Gastrocnemius medialis (tissue), 4 donors: ENCODE data around the gene UGT1A10. TPM values are rescaled to one million over a fixed set of nuclear protein-coding genes. Genes with fewer than 3 reads are reported as not detected.

Source experiments
- ATAC-seq, 2 donors: fragments of 150-250 bp; one replicate each; pipeline ENCODE4 v1.9.1; 2016
- DNase-seq, 2 donors: peaks; one replicate each; pipeline ENCODE4 v3.0.0-alpha.2; 2019
- H3K27ac ChIP-seq, 4 donors: fragments of 200-600 bp; sonication (generic); 1 replicate in 1 of 4; 2 replicates in 3 of 4; pipeline ENCODE4 v1.5.1; 2016 to 2018; ENCODE audit warnings: mild to moderate bottlenecking in 2 of 4, moderate library complexity in 1 of 4
- H3K27me3 ChIP-seq, 3 donors: fragments of 200-600 bp; sonication (generic) in 2 of 3; 1 replicate in 1 of 3; 2 replicates in 2 of 3; pipeline versions ENCODE4 v1.5.1 to v1.6.0; 2016 to 2019; ENCODE audit warnings: mild to moderate bottlenecking in 1 of 3, moderate library complexity in 1 of 3
- H3K36me3 ChIP-seq, 2 donors: fragments of 200-600 bp; sonication (generic) in 1 of 2; one replicate each; pipeline ENCODE4 v1.5.1; 2017 to 2018
- H3K4me1 ChIP-seq, 2 donors: fragments of 200-600 bp; sonication (generic) in 1 of 2; one replicate each; pipeline ENCODE4 v1.5.1; 2016 to 2017; ENCODE audit warnings: mild to moderate bottlenecking in 2 of 2
- H3K4me3 ChIP-seq, 4 donors: fragments of 200-600 bp; sonication (generic) in 3 of 4; 1 replicate in 1 of 4; 2 replicates in 3 of 4; pipeline ENCODE4 v1.5.1; 2016 to 2019; ENCODE audit warnings: mild to moderate bottlenecking in 2 of 4
- H3K9me3 ChIP-seq, 3 donors: fragments of 200-600 bp; sonication (generic) in 2 of 3; 1 replicate in 1 of 3; 2 replicates in 2 of 3; pipeline ENCODE4 v1.5.1; 2016 to 2019
- CTCF ChIP-seq, 5 experiments: fragments of 450-650 bp in 3 of 5; fragments of 200-600 bp in 2 of 5; sonication (generic) in 2 of 5; IDR thresholded peaks in 4 of 5; conservative IDR thresholded peaks in 1 of 5; 1 replicate in 4 of 5; 2 replicates in 1 of 5; pipeline ENCODE4 v1.5.1; 2016 to 2019; ENCODE audit warnings: antibody characterized with exemption in 5 of 5, mild to moderate bottlenecking in 3 of 5, moderate library complexity in 3 of 5
- POLR2A ChIP-seq, 2 donors: fragments of 450-650 bp; IDR thresholded peaks; one replicate each; pipeline ENCODE4 v1.6.1; 2017; ENCODE audit warnings: antibody characterized with exemption in 2 of 2, mild to moderate bottlenecking in 2 of 2, moderate library complexity in 2 of 2
- in situ Hi-C, 4 donors: fragments of 200-750 bp; cut with MboI; loops; one replicate each; pipeline versions ENCODE4 v1.15.0 to v1.8.0; 2017; ENCODE audit warnings: low sequenced_read_pairs in 4 of 4
- intact Hi-C: fragments of 100-400 bp; cut with DNase I; formaldehyde crosslinking; loops from one replicate; pipeline ENCODE4 v1.15.1; 2023; ENCODE audit warnings: low total_unique reads
- total RNA-seq, 4 donors: library from RNA; depleted of rRNA; stranded (reverse); fragments of >200 nt; gene quantifications; one replicate each; pipeline versions ENCODE4 v1.1.0 to v1.2.3, GENCODE V29; 2016

UGT1A10 gene
- total RNA-seq, 4 donors from 2014 or later: 0.12 TPM; not detected in 3

GRCh38 chr2:233791151-233791882 lies 155.1 kb downstream of the UGT1A10 start:
- in situ Hi-C loops: no loop called here
- no peak for ATAC-seq

GRCh38 chr2:233791883-233792329 lies 155.7 kb downstream of the UGT1A10 start:
- no peak for TF ChIP-seq POLR2A (IDR thresholded peaks at IDR 0.05)
- no peak for TF ChIP-seq CTCF (IDR thresholded peaks at IDR 0.05 in 4 of 5, conservative IDR thresholded peaks at IDR 0.05 in 1 of 5)
- Histone ChIP-seq H3K9me3 (no peaks in the 10 kb centered on the region), H3K4me3 (no peak overlapping the region), H3K27ac (no peak overlapping the region), H3K27me3 (no peaks in the 10 kb centered on the region), H3K36me3 (no peaks in the 10 kb centered on the region), H3K4me1 (no peaks in the 10 kb centered on the region)
- ATAC-seq: no peak
- in situ Hi-C loops: no loop called here
- intact Hi-C loops: no loop called here
- DNase-seq: no peak

More at GRCh38 chr2:233791151-233791882, 155.1 kb downstream of the UGT1A10 start:
- intact Hi-C loops: no loop called here
- H3K4me3 ChIP-seq: no peak overlapping the region
- H3K27ac ChIP-seq: no peak overlapping the region
- DNase-seq: no peak
- H3K36me3 ChIP-seq: no peaks in the 10 kb centered on the region
- no peaks in the 10 kb centered on the region for H3K4me1 ChIP-seq
- no peaks in the 10 kb centered on the region for H3K9me3 ChIP-seq
- TF ChIP-seq CTCF (IDR thresholded peaks at IDR 0.05 in 4 of 5, conservative IDR thresholded peaks at IDR 0.05 in 1 of 5) (no peak), POLR2A (IDR thresholded peaks at IDR 0.05) (no peak)
- no peaks in the 10 kb centered on the region for H3K27me3 ChIP-seq

GRCh38 chr2:233792720-233793119 lies 156.5 kb downstream of the UGT1A10 start:
- intact Hi-C loops: no loop called here
- H3K4me3 ChIP-seq: no peak overlapping the region
- in situ Hi-C loops: no loop called here
- no peaks in the 10 kb centered on the region for H3K9me3 ChIP-seq
- ATAC-seq (no peak), DNase-seq (no peak)
- no peak for TF ChIP-seq CTCF (IDR thresholded peaks at IDR 0.05 in 4 of 5, conservative IDR thresholded peaks at IDR 0.05 in 1 of 5)
- TF ChIP-seq POLR2A (IDR thresholded peaks at IDR 0.05): no peak
- no peaks in the 10 kb centered on the region for H3K36me3 ChIP-seq
- H3K27ac ChIP-seq: no peak overlapping the region
- no peaks in the 10 kb centered on the region for H3K4me1 ChIP-seq
- H3K27me3 ChIP-seq: no peaks in the 10 kb centered on the region

- Histone ChIP-seq H3K27ac (no peak overlapping the region), H3K4me1 (no peaks in the 10 kb centered on the region), H3K27me3 (no peaks in the 10 kb centered on the region), H3K36me3 (no peaks in the 10 kb centered on the region), H3K9me3 (no peaks in the 10 kb centered on the region), H3K4me3 (no peak overlapping the region)
- TF ChIP-seq CTCF (IDR thresholded peaks at IDR 0.05 in 4 of 5, conservative IDR thresholded peaks at IDR 0.05 in 1 of 5) (no peak), POLR2A (IDR thresholded peaks at IDR 0.05) (no peak)
- ATAC-seq: no peak
- intact Hi-C loops (no loop called here), in situ Hi-C loops (no loop called here)
- DNase-seq: no peak
These were observed 157.3 kb downstream of the UGT1A10 start for GRCh38 chr2:233793465-233794127.
